AG09309 (cell line): Measurements from ENCODE around the gene CDHR3.
"Not testable (repeated sequence)": the region's sequence is repeated elsewhere in the genome, so short reads cannot be mapped to it uniquely, and the experiment has no call there.

Source experiments
- DNase-seq: peaks from one replicate; pipeline ENCODE4 v3.0.0-alpha.2; 2010; ENCODE audit warnings: low read depth
- H3K4me3 ChIP-seq: 2 replicates; pipeline ENCODE4 v1.5.1; 2011; ENCODE audit warnings: mild to moderate bottlenecking, low read depth, low read length, moderate library complexity; ENCODE audit not compliant: control insufficient read depth
- TF ChIP-seq, protein P1 (sequence below): IDR thresholded peaks from 2 replicates; pipeline ENCODE4 v1.5.1; 2011; ENCODE audit warnings: mild to moderate bottlenecking, low read depth, low read length, inconsistent platforms; ENCODE audit not compliant: insufficient read depth, control insufficient read depth; ENCODE audit errors: missing control alignments

The CDHR3 gene

DNA sequence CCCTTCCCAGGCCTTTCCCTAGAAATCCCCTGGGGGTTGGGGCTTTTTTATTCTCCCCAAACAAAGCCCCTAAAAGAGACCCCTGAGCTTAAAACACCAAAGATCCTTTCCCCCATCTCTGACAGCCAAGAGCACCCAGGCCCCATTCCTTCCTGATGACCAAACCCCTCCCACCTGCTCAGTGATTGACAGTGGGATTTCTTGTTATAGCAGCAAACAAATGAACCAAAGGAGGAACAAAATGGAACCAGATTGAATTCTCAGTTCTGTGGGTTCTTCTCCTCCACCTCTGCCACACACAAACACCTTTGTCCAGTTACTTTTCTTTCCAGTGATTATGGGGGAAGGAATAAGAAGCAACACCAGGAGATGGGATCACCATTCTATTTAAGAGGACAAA lies 21.5 kb upstream of the CDHR3 start:
- TF ChIP-seq, protein P1, sequence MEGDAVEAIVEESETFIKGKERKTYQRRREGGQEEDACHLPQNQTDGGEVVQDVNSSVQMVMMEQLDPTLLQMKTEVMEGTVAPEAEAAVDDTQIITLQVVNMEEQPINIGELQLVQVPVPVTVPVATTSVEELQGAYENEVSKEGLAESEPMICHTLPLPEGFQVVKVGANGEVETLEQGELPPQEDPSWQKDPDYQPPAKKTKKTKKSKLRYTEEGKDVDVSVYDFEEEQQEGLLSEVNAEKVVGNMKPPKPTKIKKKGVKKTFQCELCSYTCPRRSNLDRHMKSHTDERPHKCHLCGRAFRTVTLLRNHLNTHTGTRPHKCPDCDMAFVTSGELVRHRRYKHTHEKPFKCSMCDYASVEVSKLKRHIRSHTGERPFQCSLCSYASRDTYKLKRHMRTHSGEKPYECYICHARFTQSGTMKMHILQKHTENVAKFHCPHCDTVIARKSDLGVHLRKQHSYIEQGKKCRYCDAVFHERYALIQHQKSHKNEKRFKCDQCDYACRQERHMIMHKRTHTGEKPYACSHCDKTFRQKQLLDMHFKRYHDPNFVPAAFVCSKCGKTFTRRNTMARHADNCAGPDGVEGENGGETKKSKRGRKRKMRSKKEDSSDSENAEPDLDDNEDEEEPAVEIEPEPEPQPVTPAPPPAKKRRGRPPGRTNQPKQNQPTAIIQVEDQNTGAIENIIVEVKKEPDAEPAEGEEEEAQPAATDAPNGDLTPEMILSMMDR: no peak
- H3K4me3 ChIP-seq: no peak overlapping the region
- no peak for DNase-seq

DNA sequence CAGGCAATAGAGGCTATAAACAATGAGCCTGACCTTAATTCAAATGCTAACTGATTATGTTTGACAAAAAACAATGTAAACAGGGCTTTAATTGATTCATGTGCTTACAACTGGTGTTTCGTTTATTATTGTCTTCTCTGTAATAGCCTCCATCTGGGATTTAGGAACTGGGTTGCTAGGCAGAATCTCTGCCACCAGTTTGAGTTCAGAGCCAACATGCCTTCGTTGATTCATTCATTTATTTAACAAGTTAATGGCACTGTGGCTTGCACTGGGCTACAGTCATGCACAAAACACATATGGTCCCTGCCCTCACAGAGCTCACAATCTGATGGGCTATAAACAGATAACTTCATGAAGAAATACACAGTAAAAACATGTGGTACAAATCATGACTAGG lies 19.6 kb upstream of the CDHR3 start:
- H3K4me3 ChIP-seq: no peak overlapping the region
- TF ChIP-seq, protein P1: no peak
- no peak for DNase-seq

DNA sequence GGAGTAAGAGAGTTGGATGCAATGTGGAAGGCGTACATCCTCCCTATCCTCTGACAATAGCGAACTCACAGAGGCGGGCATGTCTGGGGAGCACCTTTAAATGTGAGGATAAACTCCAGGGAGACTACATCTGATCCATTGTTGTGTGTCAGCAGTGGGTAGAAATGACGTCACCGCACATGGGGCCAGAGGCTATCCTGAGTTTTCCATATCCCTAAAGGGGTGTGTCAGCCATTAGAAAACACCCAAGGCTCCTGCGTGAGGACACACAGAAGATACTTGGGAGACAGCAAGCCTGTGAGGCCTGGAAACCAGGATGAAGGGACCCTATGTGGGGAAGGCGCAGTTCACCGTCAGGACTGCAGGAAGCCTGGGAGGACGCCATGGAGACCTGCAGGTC lies 17.2 kb upstream of the CDHR3 start:
- DNase-seq: no peak
- TF ChIP-seq, protein P1: no peak

DNA sequence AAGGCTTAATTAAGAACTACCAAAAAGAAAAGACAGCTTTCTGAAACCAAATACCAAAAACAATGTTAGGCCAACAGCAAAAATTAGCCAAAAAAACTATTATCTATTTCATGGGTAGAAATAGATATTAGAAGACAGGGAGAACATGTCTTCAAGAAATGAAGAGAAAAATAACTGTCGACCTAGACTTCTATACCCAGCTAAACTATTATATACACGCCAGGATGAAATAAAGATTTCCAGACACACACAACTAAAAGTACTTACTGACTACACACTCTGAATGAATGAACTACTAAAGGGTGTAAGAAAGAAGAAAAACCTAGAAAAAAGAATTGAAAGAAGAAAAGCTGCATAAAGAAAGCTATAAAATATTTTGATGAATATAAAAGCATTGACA lies 11.5 kb upstream of the CDHR3 start:
- H3K4me3 ChIP-seq: no peak overlapping the region
- DNase-seq: no peak
- TF ChIP-seq, protein P1: no peak

More for the DNA sequence above, 17.2 kb upstream of the CDHR3 start:
- H3K4me3 ChIP-seq: no peak overlapping the region

DNA sequence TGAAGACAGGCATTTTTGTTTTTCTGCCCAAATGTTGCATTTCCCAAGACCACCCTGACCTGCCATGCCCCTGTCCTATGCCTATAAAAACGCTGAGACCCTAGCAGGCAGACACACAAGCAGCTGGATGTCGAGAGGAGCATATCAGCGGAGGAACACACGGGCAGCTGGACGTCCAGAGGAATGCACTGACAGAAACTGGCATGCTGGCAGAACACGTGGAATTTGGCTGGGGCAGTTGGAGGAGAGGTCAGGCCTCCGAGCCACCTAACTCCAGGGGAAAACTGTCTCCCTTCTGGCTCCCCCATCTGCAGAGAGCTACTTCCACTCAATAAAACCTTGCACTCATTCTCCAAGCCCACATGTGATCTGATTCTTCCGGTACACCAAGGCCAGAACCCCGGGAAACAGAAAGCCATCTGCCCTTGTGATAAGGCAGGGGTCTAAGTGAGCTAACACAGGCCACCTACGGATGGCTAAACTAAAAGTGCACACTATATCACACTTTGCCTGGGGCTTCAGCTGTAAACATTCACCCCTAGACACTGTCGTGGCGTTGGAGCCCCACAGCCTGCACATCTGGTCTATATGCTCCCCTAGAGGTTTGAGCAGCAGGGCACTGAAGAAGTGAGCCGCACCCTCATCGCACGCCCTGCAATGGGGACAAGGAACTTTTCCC lies 10.0 kb upstream of the CDHR3 start:
- TF ChIP-seq, protein P1: no peak

DNA sequence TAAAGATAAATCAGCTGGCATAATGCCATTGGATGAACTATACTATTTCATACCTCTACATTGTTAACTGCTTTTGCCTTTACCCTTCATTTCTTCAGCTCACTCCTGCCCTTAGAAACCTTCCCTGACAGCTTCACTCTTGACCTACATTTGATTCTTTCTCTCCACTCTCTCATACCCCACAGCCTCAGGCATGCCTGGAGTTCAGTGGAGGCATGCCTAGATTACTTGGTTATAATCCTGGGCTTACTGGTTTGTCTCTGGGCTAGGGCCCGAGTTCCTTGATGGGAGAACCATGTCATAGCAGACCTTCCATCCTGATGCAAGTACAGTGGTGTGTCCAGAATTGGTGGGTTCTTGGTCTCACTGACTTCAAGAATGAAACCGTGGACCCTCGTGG lies 8.4 kb upstream of the CDHR3 start:
- TF ChIP-seq, protein P1: no peak
- DNase-seq: no peak
- H3K4me3 ChIP-seq: no peak overlapping the region

More for the DNA sequence above, 10.0 kb upstream of the CDHR3 start:
- DNase-seq: no peak
- no peak overlapping the region for H3K4me3 ChIP-seq

DNA sequence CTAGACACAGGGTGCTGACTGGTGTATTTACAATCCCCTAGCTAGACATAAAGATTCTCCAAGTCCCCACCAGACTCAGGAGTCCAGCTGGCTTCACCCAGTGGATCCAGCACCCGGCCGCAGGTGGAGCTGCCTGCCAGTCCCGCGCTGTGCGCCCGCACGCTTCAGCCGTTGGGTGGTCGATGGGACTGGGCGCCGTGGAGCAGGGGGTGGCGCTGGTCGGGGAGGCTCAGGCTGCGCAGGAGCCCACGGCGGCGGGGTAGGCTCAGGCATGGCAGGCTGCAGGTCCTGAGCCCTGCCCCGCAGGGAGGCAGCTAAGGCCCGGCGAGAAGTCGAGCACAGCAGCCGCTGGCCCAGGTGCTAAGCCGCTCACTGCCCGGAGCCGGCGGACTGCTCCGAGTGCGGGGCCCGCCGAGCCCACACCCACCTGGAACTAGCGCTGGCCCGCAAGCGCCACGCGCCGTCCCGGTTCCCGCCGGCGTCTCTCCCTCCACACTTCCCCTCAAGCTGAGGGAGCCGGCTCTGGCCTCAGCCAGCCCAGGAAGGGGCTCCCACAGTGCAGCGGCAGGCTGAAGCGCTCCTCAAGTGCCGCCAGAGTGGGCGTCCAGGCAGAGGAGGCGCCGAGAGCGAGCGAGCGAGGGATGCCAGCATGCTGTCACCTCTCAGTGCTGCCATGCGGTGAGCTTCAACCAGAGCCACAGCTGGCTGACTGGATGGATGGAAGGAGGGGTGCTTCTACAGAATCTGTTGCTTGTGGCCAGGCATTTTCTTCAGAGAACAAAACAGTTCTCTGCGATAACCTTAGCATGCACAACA lies 7.2 kb upstream of the CDHR3 start:
- DNase-seq, H3K4me3 ChIP-seq: not testable (repeated sequence)
